CD4-positive, alpha-beta T cell (primary cell): ENCODE measurements around the gene ELL2. TPM values are rescaled to one million over a fixed set of nuclear protein-coding genes. Genes with fewer than 3 reads are reported as not detected.

Experiments
- ATAC-seq: fragments of 200-7000 bp; cut with Tn5 transposase; one replicate; pipeline ENCODE4 v1.10.0; 2022; ENCODE audit warnings: mild to moderate bottlenecking; ENCODE audit not compliant: poor library complexity
- CTCF ChIA-PET: fragments of 350-600 bp; sonication (Branson Sonifier 250); formaldehyde crosslinking; loops from one replicate; lab custom pipeline; 2021; ENCODE audit warnings: antibody characterized with exemption, inconsistent platforms; lab: Charles Lee
- POLR2A ChIA-PET: fragments of 350-600 bp; sonication (Branson Sonifier 250); formaldehyde crosslinking; loops from one replicate; lab custom pipeline; 2021; ENCODE audit warnings: antibody characterized with exemption, inconsistent platforms; lab: Charles Lee
- DNase-seq, 14 experiments: peaks; one replicate each; pipeline ENCODE4 v3.0.0-alpha.2; 2013 to 2020; ENCODE audit warnings: mixed read lengths in 2 of 14
- H3K27ac ChIP-seq, 2 donors: one replicate each; pipeline versions ENCODE4 v1.5.1 to v1.7.0; 2013; ENCODE audit warnings: low read length in 2 of 2, low read depth in 1 of 2, mild to moderate bottlenecking in 1 of 2
- H3K27me3 ChIP-seq, 2 experiments: 1 replicate in 1 of 2; 2 replicates in 1 of 2; pipeline versions ENCODE4 v1.6.1 to v1.7.0; 2013; ENCODE audit warnings: low read length in 2 of 2, control low read depth in 1 of 2, mild to moderate bottlenecking in 1 of 2, moderate library complexity in 1 of 2; ENCODE audit not compliant: insufficient read depth in 2 of 2, control insufficient read depth in 1 of 2
- H3K36me3 ChIP-seq: one replicate; pipeline ENCODE4 v1.6.1; 2013; ENCODE audit warnings: low read length, control low read depth; ENCODE audit not compliant: insufficient read depth
- H3K4me1 ChIP-seq: one replicate; pipeline ENCODE4 v1.6.1; 2013; ENCODE audit warnings: low read length, control low read depth; ENCODE audit not compliant: insufficient read depth
- H3K4me3 ChIP-seq: one replicate; pipeline ENCODE4 v1.5.1; 2013; ENCODE audit warnings: mild to moderate bottlenecking, low read length, moderate library complexity
- H3K9me3 ChIP-seq, 2 experiments: 1 replicate in 1 of 2; 2 replicates in 1 of 2; pipeline versions ENCODE4 v1.6.1 to v1.7.0; 2013; ENCODE audit warnings: low read length in 2 of 2, mild to moderate bottlenecking in 2 of 2, control low read depth in 1 of 2, moderate library complexity in 1 of 2; ENCODE audit not compliant: control insufficient read depth in 1 of 2, insufficient read depth in 1 of 2
- H3K27ac Mint-ChIP-seq: one replicate; pipeline ENCODE4 v1.8.0; 2020; ENCODE audit warnings: mixed read lengths
- H3K27me3 Mint-ChIP-seq: one replicate; pipeline ENCODE4 v1.8.0; 2021; ENCODE audit warnings: mixed read lengths
- H3K36me3 Mint-ChIP-seq: one replicate; pipeline ENCODE4 v1.8.0; 2021; ENCODE audit warnings: low read depth, mixed read lengths
- H3K4me1 Mint-ChIP-seq: one replicate; pipeline ENCODE4 v1.8.0; 2021; ENCODE audit warnings: low read depth, mixed read lengths
- H3K4me3 Mint-ChIP-seq: one replicate; pipeline ENCODE4 v1.8.0; 2020; ENCODE audit warnings: mild to moderate bottlenecking, mixed read lengths
- H3K9me3 Mint-ChIP-seq: one replicate; pipeline ENCODE4 v1.8.0; 2020; ENCODE audit warnings: mixed read lengths
- CTCF ChIP-seq: fragments of 200-600 bp; IDR thresholded peaks from one replicate; pipeline ENCODE4 v1.8.0; 2022; ENCODE audit warnings: antibody characterized with exemption, mild to moderate bottlenecking
- intact Hi-C, 2 experiments: fragments of 100-400 bp; cut with DNase I in 1 of 2; cut with micrococcal nuclease in 1 of 2; formaldehyde crosslinking; loops; one replicate each; pipeline versions ENCODE4 v1.15.1 to v1.9.0; 2023 to 2025; cut with DNase I, micrococcal nuclease
- total RNA-seq, 174 experiments: library from RNA in 2 of 174; stranded (reverse) in 2 of 174; gene quantifications; one replicate each; pipeline ENCODE4 v1.2.3 and lab custom pipeline; 2021 to 2026

The ELL2 gene
- total RNA-seq, 2 experiments from 2014 or later = 93.5 to 98.1 TPM

- H3K36me3 Mint-ChIP-seq = peaks cover 6% of the 10 kb centered on the region
- intact Hi-C loops = no loop called here
- H3K27ac Mint-ChIP-seq = no peak overlapping the region
- no peaks in the 10 kb centered on the region for H3K9me3 ChIP-seq
- no peaks in the 10 kb centered on the region for H3K36me3 ChIP-seq
- DNase-seq = no peak
- H3K27ac ChIP-seq = no peak overlapping the region
- no peaks in the 10 kb centered on the region for H3K9me3 Mint-ChIP-seq
- TF ChIP-seq CTCF = no peak
- H3K4me1 ChIP-seq = no peaks in the 10 kb centered on the region
- no peak overlapping the region for H3K4me3 Mint-ChIP-seq
- CTCF ChIA-PET = no interaction called here
- no peak overlapping the region for H3K4me3 ChIP-seq
- no peaks in the 10 kb centered on the region for H3K27me3 Mint-ChIP-seq
- peaks cover 6% of the 10 kb centered on the region for H3K4me1 Mint-ChIP-seq
- POLR2A ChIA-PET = no interaction called here
- no peak for ATAC-seq
- H3K27me3 ChIP-seq = no peaks in the 10 kb centered on the region
These were observed 22.2 kb downstream of the ELL2 start for GRCh38 chr5:95939465-95939864.

GRCh38 chr5:95938766-95939165, 22.9 kb downstream of the ELL2 start:
- CTCF ChIA-PET = no interaction called here
- Mint-ChIP-seq H3K4me3 (no peak overlapping the region), H3K4me1 (peaks cover 11% of the 10 kb centered on the region), H3K27ac (no peak overlapping the region), H3K36me3 (peaks cover 6% of the 10 kb centered on the region), H3K9me3 (no peaks in the 10 kb centered on the region), H3K27me3 (no peaks in the 10 kb centered on the region)
- no peak overlapping the region for H3K4me3 ChIP-seq
- no peaks in the 10 kb centered on the region for H3K36me3 ChIP-seq
- DNase-seq = no peak
- H3K4me1 ChIP-seq = no peaks in the 10 kb centered on the region
- intact Hi-C loops = no loop called here
- H3K27ac ChIP-seq = no peak overlapping the region
- no peak for ATAC-seq
- TF ChIP-seq CTCF = no peak
- H3K27me3 ChIP-seq = no peaks in the 10 kb centered on the region
- POLR2A ChIA-PET = no interaction called here
- H3K9me3 ChIP-seq = no peaks in the 10 kb centered on the region

GRCh38 chr5:95938347-95938746, 23.3 kb downstream of the ELL2 start:
- Mint-ChIP-seq H3K36me3 (peaks cover 6% of the 10 kb centered on the region), H3K4me1 (peaks cover 11% of the 10 kb centered on the region), H3K4me3 (no peak overlapping the region), H3K27ac (no peak overlapping the region), H3K27me3 (no peaks in the 10 kb centered on the region), H3K9me3 (no peaks in the 10 kb centered on the region)
- DNase-seq = no peak
- Histone ChIP-seq H3K27me3 (no peaks in the 10 kb centered on the region), H3K36me3 (no peaks in the 10 kb centered on the region), H3K27ac (no peak overlapping the region), H3K4me3 (no peak overlapping the region), H3K9me3 (no peaks in the 10 kb centered on the region), H3K4me1 (no peaks in the 10 kb centered on the region)
- no peak for TF ChIP-seq CTCF
- CTCF ChIA-PET = no interaction called here
- POLR2A ChIA-PET = no interaction called here
- no peak for ATAC-seq
- intact Hi-C loops = no loop called here
